NCI-H1105 treated with DMSO at 0.1 percent for 48 hours (cell line): ENCODE results near the gene BARHL1.
"Not testable (repeated sequence)": the region's sequence is repeated elsewhere in the genome, so short reads cannot be mapped to it uniquely, and the experiment has no call there.

Experiments used
- DNase-seq: peaks from one replicate; lab custom pipeline; 2025; lab: John Stamatoyannopoulos, UW

The BARHL1 gene

DNA sequence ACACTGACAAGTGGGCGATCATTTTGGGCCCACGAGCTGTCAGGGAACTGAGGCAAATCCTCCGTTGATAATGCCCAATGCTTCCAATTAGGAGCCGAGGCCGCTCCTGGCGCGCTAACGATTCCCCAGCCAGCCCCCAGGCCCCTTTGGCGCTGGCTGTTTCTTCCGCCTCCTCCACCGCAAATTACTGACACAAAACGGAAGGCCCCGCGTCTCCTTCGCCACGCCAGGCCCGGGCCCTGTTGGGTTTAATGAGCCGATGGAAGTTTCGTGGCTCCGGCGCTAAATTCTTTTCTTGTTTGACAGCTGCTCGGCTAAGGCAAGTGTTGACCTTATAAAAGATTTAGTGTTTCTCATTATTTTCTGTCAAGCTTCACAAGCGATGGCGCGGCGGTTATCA is 25.7 kb upstream of the BARHL1 start:
- DNase-seq, result no peak

DNA sequence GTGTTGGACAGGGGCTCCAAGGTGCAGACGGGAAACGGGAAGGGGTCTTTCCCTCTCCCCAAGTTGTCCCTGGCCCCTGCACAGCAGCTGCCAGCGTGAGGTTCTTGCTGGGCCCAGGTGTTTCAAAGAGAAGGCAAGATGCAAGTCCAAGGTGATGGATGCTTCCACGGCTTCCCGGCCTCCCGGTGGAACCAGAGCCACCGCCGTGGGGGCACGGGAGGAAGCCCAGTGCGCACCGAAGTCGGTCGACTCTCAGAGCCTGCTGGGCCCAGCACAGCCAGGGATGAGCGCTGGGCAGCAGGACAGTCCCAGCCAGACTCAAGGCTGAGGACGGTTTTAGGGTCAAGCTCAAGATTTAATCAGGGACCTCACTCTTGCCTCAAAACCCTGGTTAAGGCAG is 25.2 kb upstream of the BARHL1 start:
- DNase-seq, result no peak

DNA sequence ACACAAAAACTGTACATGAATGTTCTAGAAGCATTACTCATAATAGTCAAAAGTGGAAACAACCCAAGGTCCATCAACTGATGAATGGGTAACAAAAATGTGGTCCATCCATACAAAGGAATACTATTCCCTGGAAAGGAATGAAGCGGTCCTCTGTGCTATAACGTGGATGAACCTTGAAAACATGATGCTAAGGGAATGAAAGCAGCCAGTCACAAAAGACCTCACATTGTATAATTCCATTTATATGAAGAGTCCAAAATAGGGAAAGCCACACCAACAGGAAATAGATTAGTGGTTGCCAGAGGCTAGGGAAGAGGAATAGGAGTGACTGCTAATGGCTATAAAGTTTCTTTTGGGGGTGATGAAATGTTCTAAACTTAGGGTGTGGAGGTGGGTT is 22.7 kb upstream of the BARHL1 start:
- no peak for DNase-seq

DNA sequence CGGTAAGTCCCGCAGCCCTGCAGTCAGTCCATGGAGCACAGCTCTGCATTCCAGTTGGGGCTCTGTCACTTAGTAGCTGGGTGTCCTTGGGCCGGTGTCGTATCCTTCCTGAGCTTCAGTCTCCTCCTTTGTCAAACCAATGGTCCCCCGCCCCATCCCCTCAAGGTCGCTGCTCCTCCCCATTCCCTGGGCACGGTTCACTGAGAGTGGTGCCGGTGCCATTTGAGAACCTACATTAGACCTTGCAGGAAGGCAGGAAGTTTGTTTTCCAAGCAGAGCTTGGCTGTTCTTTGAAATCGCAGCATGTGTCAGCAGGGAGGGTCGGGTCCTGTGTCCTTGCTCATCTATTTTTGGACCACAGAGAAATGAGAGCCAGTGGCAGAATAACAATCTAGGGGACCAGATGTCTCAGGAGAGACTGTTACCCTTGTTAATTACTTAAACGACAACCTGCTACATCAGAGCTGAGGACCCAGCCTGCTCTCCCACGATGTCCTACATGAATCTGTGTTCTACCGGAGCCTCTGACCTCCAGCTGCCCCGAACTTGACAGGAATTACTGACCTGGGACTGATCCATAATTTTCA is 21.7 kb upstream of the BARHL1 start:
- DNase-seq, result no peak

GRCh38 chr9:132562306-132562573 is 20.2 kb upstream of the BARHL1 start:
- no peak for DNase-seq

- no peak for DNase-seq
Observed at GRCh38 chr9:132564526-132564925, 17.9 kb upstream of the BARHL1 start.

DNA sequence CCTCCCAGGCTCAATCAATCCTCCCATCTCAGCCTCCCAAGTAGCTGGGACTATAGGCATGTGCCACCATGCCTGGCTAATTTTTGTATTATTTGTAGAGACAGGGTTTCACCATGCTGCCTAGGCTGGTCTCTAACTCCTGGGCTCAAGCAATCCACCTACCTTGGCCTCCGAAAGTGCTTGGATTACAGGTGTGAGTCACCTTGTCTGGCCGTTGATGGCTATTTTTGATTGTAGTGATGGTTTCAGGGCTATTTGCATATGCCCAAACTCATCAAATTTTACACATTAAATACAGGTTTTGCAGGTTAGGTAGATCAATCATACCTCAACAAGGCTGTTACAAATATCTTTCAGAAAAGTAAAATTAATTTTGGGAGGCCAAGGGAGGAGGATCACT is 13.6 kb upstream of the BARHL1 start:
- not testable (repeated sequence) for DNase-seq

DNA sequence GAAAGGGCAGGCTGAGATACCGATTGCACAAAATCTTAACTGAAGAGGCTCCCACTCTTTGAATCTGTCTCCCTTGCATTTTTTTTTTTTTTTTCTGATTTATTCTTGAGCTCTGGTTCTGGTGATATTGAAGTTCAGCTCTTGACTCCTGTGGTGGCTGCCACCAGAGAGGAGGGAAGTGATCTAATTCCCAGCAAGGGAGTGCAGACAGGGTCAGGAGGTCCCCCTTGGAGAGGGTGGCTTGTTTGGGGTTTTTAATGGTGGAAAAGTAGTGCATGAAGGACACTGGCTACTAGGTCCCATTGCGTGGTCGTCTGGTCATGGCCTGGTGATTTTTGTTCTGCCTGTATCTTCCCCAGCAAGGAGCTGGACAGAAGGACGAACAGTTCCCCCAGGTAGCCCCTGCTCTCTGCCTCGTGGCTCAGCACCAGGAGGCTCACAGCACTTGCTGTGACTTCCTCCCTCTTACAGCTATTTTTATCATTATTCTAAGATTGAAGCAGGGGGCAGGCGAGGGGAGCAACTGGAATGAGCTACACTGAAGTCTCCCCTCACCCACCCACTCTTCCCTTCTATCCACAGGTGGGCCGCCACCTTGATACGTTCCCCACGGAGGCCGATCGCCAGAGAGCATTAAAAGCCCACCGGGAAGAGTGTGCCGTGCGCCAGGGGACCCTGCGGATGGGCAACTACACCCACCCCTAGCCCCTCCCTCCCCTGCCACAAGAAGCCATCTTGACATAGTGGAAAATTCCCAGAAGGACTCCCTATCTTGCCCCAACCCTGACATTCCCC is 10.4 kb upstream of the BARHL1 start:
- no peak for DNase-seq

- no peak for DNase-seq
Observed at GRCh38 chr9:132572921-132573320, 9.5 kb upstream of the BARHL1 start.

DNA sequence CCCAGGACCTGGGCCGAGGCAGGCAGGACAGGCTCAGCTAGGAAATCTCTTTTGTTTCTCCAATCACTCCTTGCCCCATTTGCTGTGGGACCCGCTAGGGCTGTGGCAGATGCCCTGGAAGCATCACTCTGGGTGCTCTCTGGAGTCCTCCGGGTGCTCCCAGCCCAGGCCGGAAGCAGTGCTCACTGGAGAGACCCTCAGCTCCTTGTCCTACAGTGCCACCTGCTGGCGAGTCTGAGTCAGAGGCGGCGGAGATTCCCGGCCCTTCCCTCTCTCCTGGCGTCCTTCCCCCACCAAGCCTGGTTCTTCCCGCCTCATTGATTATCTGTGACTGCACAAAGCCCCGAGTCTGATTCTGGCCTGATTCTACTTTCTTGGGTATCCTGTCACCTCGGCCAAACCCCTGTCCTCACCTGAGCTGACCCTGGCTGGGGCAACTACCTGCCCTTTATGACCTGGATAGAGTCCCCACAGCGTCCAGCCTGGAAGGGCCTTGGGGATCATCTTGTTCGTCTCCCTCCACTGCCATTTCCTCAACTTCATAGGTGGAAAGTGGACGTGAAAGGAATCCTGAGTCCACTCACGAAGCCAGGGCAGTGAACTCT is 7.3 kb upstream of the BARHL1 start:
- DNase-seq, result peak; percentile 70

DNA sequence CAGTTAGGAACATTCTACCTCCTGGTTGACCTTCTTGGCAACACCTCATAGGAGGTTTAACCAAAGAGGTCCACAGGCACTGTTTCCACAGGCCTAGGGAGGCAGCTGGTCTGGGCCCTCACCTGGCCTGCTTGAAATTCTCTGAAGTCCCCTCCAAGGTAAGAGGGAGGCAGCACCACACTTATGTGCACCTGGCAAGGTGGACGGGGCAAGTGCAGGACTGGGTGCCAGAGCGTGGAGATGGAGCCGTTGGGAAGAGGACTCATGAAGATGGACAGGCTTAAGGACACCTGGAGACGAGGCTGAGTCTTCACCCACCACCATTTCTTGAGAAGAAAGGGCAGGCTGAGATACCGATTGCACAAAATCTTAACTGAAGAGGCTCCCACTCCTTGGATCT is 6.6 kb upstream of the BARHL1 start:
- no peak for DNase-seq

- no peak for DNase-seq
Observed at GRCh38 chr9:132577119-132577518, 5.3 kb upstream of the BARHL1 start.

- DNase-seq, result no peak
Observed at GRCh38 chr9:132578367-132578932, 4.0 kb upstream of the BARHL1 start.

- no peak for DNase-seq
Observed at GRCh38 chr9:132579427-132579798, 3.0 kb upstream of the BARHL1 start.

- no peak for DNase-seq
Observed at GRCh38 chr9:132582786-132583583, 579 bp downstream of the BARHL1 start.

- DNase-seq, result no peak
Observed at GRCh38 chr9:132583584-132584304, 1.3 kb downstream of the BARHL1 start.

- DNase-seq, result no peak
Observed at GRCh38 chr9:132584601-132585560, 2.5 kb downstream of the BARHL1 start.

GRCh38 chr9:132585954-132586829 is 3.8 kb downstream of the BARHL1 start:
- no peak for DNase-seq

DNA sequence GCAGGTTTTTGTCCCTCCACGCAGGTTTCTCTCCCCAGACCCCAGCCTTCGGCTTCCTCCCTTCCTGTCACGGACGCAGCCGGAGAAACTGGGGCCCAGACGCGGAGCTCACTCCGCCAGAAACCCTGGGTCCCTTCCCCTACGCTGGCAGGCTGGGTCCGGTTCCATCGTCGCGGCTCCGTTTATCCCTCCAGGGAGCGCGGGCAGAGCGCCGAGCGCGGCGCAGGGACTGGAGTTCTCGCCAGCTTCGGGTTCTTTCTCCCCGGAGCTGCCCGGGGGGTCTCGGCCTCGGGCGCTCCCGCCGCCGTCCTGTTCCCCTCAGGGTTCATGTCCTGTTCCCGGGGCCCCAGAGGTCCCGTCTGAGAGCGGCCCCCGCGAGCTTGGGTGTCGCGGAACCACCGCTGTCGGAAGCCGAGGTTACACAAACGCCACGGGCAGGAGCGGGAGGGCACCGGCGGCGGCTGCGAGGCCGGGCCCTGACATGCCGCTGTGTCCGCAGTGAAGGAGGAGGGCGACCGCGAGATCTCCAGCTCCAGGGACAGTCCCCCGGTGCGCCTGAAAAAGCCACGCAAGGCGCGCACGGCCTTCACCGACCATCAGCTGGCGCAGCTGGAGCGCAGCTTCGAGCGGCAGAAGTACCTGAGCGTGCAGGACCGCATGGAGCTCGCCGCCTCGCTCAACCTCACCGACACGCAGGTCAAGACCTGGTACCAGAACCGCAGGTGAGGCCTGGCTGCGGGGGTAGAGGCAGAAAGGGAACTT is 4.6 kb downstream of the BARHL1 start:
- DNase-seq, result no peak
